Endodermal cell (in vitro differentiated cells): ENCODE measurements around the gene MYH7. TPM values are rescaled to one million over a fixed set of nuclear protein-coding genes. Genes with fewer than 3 reads are reported as not detected.

Source experiments
- DNase-seq: peaks from one replicate; pipeline ENCODE4 v3.0.0-alpha.2; 2017
- H3K27ac ChIP-seq: 2 replicates; pipeline ENCODE4 v1.5.1; 2013; ENCODE audit warnings: mild to moderate bottlenecking, low read depth, low read length, moderate library complexity
- H3K27me3 ChIP-seq: 2 replicates; pipeline ENCODE4 v1.6.1; 2013; ENCODE audit warnings: mild to moderate bottlenecking, low read length, moderate library complexity; ENCODE audit not compliant: insufficient read depth, control insufficient read depth, poor library complexity, severe bottlenecking
- H3K36me3 ChIP-seq: 2 replicates; pipeline ENCODE4 v1.7.0; 2013; ENCODE audit warnings: mild to moderate bottlenecking, low read length, moderate library complexity; ENCODE audit not compliant: control insufficient read depth, insufficient read depth
- H3K4me1 ChIP-seq: one replicate; pipeline ENCODE4 v1.7.0; 2013; ENCODE audit warnings: low read length; ENCODE audit not compliant: control insufficient read depth, insufficient read depth
- H3K4me3 ChIP-seq: 2 replicates; pipeline ENCODE4 v1.5.1; 2013; ENCODE audit warnings: mild to moderate bottlenecking, low read length, moderate library complexity
- H3K9ac ChIP-seq: 2 replicates; pipeline ENCODE4 v1.6.1; 2013; ENCODE audit warnings: mild to moderate bottlenecking, low read length, moderate library complexity; ENCODE audit not compliant: poor library complexity, severe bottlenecking; ENCODE audit errors: extremely low read depth
- H3K9me3 ChIP-seq: 2 replicates; pipeline ENCODE4 v1.6.1; 2013; ENCODE audit warnings: mild to moderate bottlenecking, low read length, moderate library complexity; ENCODE audit not compliant: control insufficient read depth
- H3K27ac Mint-ChIP-seq: 2 replicates; pipeline ENCODE4 v1.8.0; 2020; ENCODE audit warnings: mixed read lengths
- H3K27me3 Mint-ChIP-seq: 2 replicates; pipeline ENCODE4 v1.8.0; 2021; ENCODE audit warnings: mild to moderate bottlenecking, mixed read lengths; ENCODE audit not compliant: insufficient read depth
- H3K36me3 Mint-ChIP-seq: 2 replicates; pipeline ENCODE4 v1.8.0; 2020; ENCODE audit warnings: low read depth, mixed read lengths
- H3K4me1 Mint-ChIP-seq: 2 replicates; pipeline ENCODE4 v1.8.0; 2020; ENCODE audit warnings: mixed read lengths
- H3K4me3 Mint-ChIP-seq: 2 replicates; pipeline ENCODE4 v1.8.0; 2020; ENCODE audit warnings: mild to moderate bottlenecking, moderate library complexity, mixed read lengths
- H3K9me3 Mint-ChIP-seq: 2 replicates; pipeline ENCODE4 v1.8.0; 2020; ENCODE audit warnings: mild to moderate bottlenecking, mixed read lengths
- WGBS, 2 experiments: methylation state at CpG; one replicate each; pipeline versions ENCODE4 v1.1.5 to v1.1.7; 2013; ENCODE audit warnings: missing lambda C conversion rate in 2 of 2, mixed read lengths in 1 of 2; ENCODE audit not compliant: insufficient coverage in 1 of 2, insufficient read length in 1 of 2; 5-methylcytosine and 5-hydroxymethylcytosine counted together
- microRNA-seq: library from miRNA; unstranded; fragments of <30 nt; microRNA quantifications from one replicate; pipeline ENCODE4 v1.2.0, GENCODE V29; 2020; ENCODE audit warnings: borderline microRNAs expressed
- total RNA-seq, 2 donors: library from RNA; stranded (reverse); fragmentation: NEBNext Ultra II Directional in 1 of 2; extraction: Animal tissue kit (Norgen Biotek cat#: 25700) in 1 of 2; gene quantifications; 2 replicates in 1 of 2; 3 replicates in 1 of 2; pipeline ENCODE4 v1.2.1, GENCODE V29; 2021
- TF ChIP-seq, protein P1 (sequence below): fragments of 200-600 bp; sonication (generic); conservative IDR thresholded peaks from 2 replicates; pipeline ENCODE4 v1.5.0; 2021; ENCODE audit warnings: antibody characterized with exemption, mild to moderate bottlenecking

Gene MYH7
- total RNA-seq, 2 donors from 2014 or later = 0.55 TPM; not detected in 1

DNA sequence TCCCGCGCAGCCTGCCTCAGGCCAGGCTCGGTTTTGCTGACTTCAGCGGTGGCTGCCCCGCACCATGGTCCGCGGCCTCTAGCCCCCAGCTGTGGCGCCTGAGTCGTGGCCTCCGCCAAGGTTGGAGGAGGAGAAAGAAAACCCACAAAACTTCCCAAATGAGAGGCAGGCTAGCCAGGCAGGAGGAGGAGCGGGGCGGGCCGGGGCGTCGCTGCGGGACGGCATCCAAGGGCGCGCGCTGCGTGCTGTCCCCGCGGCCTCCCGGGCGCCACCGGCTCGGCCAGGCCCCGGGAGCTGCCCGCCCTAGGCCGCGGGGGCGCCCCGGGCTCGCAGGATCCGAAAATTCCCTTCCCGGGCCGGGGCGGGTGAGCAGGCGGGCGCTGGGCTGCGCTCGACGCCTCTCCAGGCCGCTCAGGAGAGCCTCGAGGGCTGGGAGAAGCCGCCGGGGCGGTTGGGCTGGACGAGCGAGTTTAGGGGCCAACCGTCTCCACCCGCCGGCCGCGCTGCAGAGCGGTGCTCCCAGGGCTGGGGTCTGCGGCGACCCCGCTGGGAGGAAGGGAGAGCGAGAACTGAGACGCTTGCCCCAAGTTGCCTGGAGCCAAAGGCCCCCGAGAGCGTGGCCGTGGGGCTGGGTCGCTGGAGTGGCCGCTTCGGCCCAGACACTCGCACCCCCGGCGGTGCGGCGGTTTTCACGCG lies 70.3 kb downstream of the MYH7 start, which contains the start of gene EFS:
EFS (minus strand) TSS at position 137 of the 696 bp plus-strand sequence. CDS start 147 bp downstream, outside the sequence.
- peak within 1 kb of the TSS; percentile 84 for H3K4me3 ChIP-seq
- Mint-ChIP-seq H3K27ac (peak within 1 kb of the TSS; percentile 94), H3K9me3 (no peaks in the 10 kb centered on the region), H3K4me3 (peak within 1 kb of the TSS; percentile 90), H3K36me3 (peaks cover 26% of the 10 kb centered on the region), H3K4me1 (peaks cover 36% of the 10 kb centered on the region), H3K27me3 (peaks cover 24% of the 10 kb centered on the region)
- H3K27ac ChIP-seq = peak within 1 kb of the TSS; percentile 97
- peaks cover 8% of the 10 kb centered on the region for H3K27me3 ChIP-seq
- TF ChIP-seq, protein P1, sequence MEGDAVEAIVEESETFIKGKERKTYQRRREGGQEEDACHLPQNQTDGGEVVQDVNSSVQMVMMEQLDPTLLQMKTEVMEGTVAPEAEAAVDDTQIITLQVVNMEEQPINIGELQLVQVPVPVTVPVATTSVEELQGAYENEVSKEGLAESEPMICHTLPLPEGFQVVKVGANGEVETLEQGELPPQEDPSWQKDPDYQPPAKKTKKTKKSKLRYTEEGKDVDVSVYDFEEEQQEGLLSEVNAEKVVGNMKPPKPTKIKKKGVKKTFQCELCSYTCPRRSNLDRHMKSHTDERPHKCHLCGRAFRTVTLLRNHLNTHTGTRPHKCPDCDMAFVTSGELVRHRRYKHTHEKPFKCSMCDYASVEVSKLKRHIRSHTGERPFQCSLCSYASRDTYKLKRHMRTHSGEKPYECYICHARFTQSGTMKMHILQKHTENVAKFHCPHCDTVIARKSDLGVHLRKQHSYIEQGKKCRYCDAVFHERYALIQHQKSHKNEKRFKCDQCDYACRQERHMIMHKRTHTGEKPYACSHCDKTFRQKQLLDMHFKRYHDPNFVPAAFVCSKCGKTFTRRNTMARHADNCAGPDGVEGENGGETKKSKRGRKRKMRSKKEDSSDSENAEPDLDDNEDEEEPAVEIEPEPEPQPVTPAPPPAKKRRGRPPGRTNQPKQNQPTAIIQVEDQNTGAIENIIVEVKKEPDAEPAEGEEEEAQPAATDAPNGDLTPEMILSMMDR = no peak
- 0 to 1% methylated on average over 10 to 74 of the region's 74 CpGs for WGBS, 2 experiments
- peaks cover 24% of the 10 kb centered on the region for H3K36me3 ChIP-seq
- peak; percentile 78 for DNase-seq
- H3K4me1 ChIP-seq = no peaks in the 10 kb centered on the region
- peak within 1 kb of the TSS; percentile 73 for H3K9ac ChIP-seq
- no peaks in the 10 kb centered on the region for H3K9me3 ChIP-seq

GRCh38 chr14:23364164-23365035 lies 71.1 kb downstream of the MYH7 start:
- H3K27me3 Mint-ChIP-seq = peaks cover 22% of the 10 kb centered on the region

More at GRCh38 chr14:23364164-23365035, 71.1 kb downstream of the MYH7 start:
- Histone ChIP-seq H3K4me1 (no peaks in the 10 kb centered on the region), H3K4me3 (peak overlapping the region; percentile 84), H3K9ac (peak overlapping the region; percentile 73), H3K27ac (peak overlapping the region; percentile 97), H3K36me3 (peaks cover 32% of the 10 kb centered on the region), H3K27me3 (peaks cover 8% of the 10 kb centered on the region), H3K9me3 (no peaks in the 10 kb centered on the region)
- Mint-ChIP-seq H3K4me3 (peak overlapping the region; percentile 90), H3K36me3 (peaks cover 31% of the 10 kb centered on the region), H3K27ac (peak overlapping the region; percentile 94), H3K9me3 (no peaks in the 10 kb centered on the region), H3K4me1 (peaks cover 36% of the 10 kb centered on the region)
- TF ChIP-seq, protein P1 = no peak
- 14 to 21% methylated on average over 6 to 21 of the region's 21 CpGs for WGBS, 2 experiments
- DNase-seq = peak; percentile 76

Small RNA genes lying within 50 kb of the gene (microRNA-seq; reads per million reads assigned to microRNA genes)
- gene MIR208A = 11.1 reads per million, percentile 47 among the genes with 10 or more reads in this experiment
- 1.0 reads per million for gene MIR208B

Other genes with a start within 250 kb of the MYH7 start
- gene RNF212B, start 197.7 kb downstream of the MYH7 start, total RNA-seq = not detected
- gene HOMEZ, start 149.5 kb downstream of the MYH7 start, total RNA-seq = 10 to 100 TPM; 23.8 to 32.0 TPM
- 1 to 10 TPM; 5.7 to 6.5 TPM for gene PPP1R3E, start 132.8 kb downstream of the MYH7 start, total RNA-seq
- gene BCL2L2, start 128.8 kb downstream of the MYH7 start, total RNA-seq = 10 to 100 TPM; 21.9 to 29.5 TPM
- gene PABPN1, start 114.2 kb downstream of the MYH7 start, total RNA-seq = 100 to 1,000 TPM; 293 TPM
- gene SLC22A17, start 82.8 kb downstream of the MYH7 start, total RNA-seq = 10 to 100 TPM; 49.9 to 89.0 TPM
- gene EFS, start 70.5 kb downstream of the MYH7 start, total RNA-seq = 10 to 100 TPM; 69.9 to 96.4 TPM
- gene IL25, start 62.9 kb downstream of the MYH7 start, total RNA-seq = not detected
- gene CMTM5, start 58.6 kb downstream of the MYH7 start, total RNA-seq = 1 to 10 TPM in 1 of 2 donors, under 1 TPM in 1; 0.40 to 1.4 TPM
- not detected for gene MYH6, start 27.4 kb downstream of the MYH7 start, total RNA-seq
- gene NGDN, start 34.0 kb upstream of the MYH7 start, total RNA-seq = 10 to 100 TPM; 43.2 to 45.3 TPM
- gene ZFHX2, start 116.1 kb upstream of the MYH7 start, total RNA-seq = 10 to 100 TPM; 12.8 to 15.4 TPM
- gene THTPA, start 120.6 kb upstream of the MYH7 start, total RNA-seq = 10 to 100 TPM; 13.0 to 17.0 TPM
- 100 to 1,000 TPM; 203 to 209 TPM for gene AP1G2, start 132.1 kb upstream of the MYH7 start, total RNA-seq
- gene JPH4, start 143.1 kb upstream of the MYH7 start, total RNA-seq = under 1 TPM; 0.18 to 0.91 TPM
- 1 to 10 TPM in 1 of 2 donors, under 1 TPM in 1; 0.66 to 1.2 TPM for gene DHRS2, start 200.7 kb upstream of the MYH7 start, total RNA-seq